Uterus (tissue), 4 donors: ENCODE data around the gene EXO5. TPM values are rescaled to one million over a fixed set of nuclear protein-coding genes. Genes with fewer than 3 reads are reported as not detected.
A peak's percentile ranks its signal among the peaks of the same experiment; 100 is the strongest.
"Not testable (repeated sequence)": the region's sequence is repeated elsewhere in the genome, so short reads cannot be mapped to it uniquely, and the experiment has no call there.

ENCODE experiments used
- DNase-seq, 2 donors: peaks; one replicate each; pipeline ENCODE4 v3.0.0-alpha.2; 2019 to 2020
- H3K27ac ChIP-seq, 2 donors: fragments of 200-600 bp; sonication (generic); 1 replicate in 1 of 2; 2 replicates in 1 of 2; pipeline ENCODE4 v1.5.1; 2016 to 2018
- H3K27me3 ChIP-seq, 2 donors: fragments of 200-600 bp; sonication (generic); one replicate each; pipeline ENCODE4 v1.5.1; 2018 to 2019; ENCODE audit warnings: control low read depth in 1 of 2
- H3K36me3 ChIP-seq, 2 donors: fragments of 200-600 bp; sonication (generic); one replicate each; pipeline ENCODE4 v1.5.1; 2019; ENCODE audit warnings: control low read depth in 1 of 2
- H3K4me1 ChIP-seq, 2 donors: fragments of 200-600 bp; sonication (generic); one replicate each; pipeline ENCODE4 v1.5.1; 2018 to 2019; ENCODE audit warnings: control low read depth in 1 of 2
- H3K4me3 ChIP-seq, 2 donors: fragments of 200-600 bp; sonication (generic); 1 replicate in 1 of 2; 2 replicates in 1 of 2; pipeline ENCODE4 v1.5.1; 2018 to 2019; ENCODE audit warnings: mild to moderate bottlenecking in 1 of 2
- H3K9me3 ChIP-seq, 2 donors: fragments of 200-600 bp; sonication (generic); one replicate each; pipeline ENCODE4 v1.5.1; 2019; ENCODE audit warnings: control low read depth in 1 of 2
- POLR2A ChIP-seq, 2 donors: fragments of 450-650 bp; IDR thresholded peaks; one replicate each; pipeline ENCODE4 v1.6.1; 2016; ENCODE audit warnings: antibody characterized with exemption in 2 of 2, mild to moderate bottlenecking in 1 of 2, moderate library complexity in 1 of 2
- intact Hi-C: fragments of 100-400 bp; cut with DNase I; formaldehyde crosslinking; loops from one replicate; pipeline ENCODE4 v1.15.1; 2023; ENCODE audit warnings: low total_unique reads
- total RNA-seq, 4 donors: library from RNA; depleted of rRNA in 3 of 4; stranded (reverse); fragments of >200 nt in 3 of 4; gene quantifications; one replicate each; pipeline versions ENCODE4 v1.1.0 to v1.2.4, GENCODE V29; 2014 to 2023
- TF ChIP-seq, protein P1 (sequence below), 4 experiments: fragments of 200-600 bp in 2 of 4; fragments of 450-650 bp in 2 of 4; sonication (generic) in 2 of 4; IDR thresholded peaks; one replicate each; pipeline ENCODE4 v1.5.1; 2016 to 2019; ENCODE audit warnings: antibody characterized with exemption in 4 of 4, mild to moderate bottlenecking in 2 of 4, moderate library complexity in 1 of 4
- donor health status: DM: yes; HTN: yes; CAD: no.

Gene EXO5
- total RNA-seq, 4 donors from 2014 or later: 5.3 to 22.6 (median 8.2) TPM

- no peak for TF ChIP-seq POLR2A (IDR thresholded peaks at IDR 0.05)
- TF ChIP-seq, protein P1, sequence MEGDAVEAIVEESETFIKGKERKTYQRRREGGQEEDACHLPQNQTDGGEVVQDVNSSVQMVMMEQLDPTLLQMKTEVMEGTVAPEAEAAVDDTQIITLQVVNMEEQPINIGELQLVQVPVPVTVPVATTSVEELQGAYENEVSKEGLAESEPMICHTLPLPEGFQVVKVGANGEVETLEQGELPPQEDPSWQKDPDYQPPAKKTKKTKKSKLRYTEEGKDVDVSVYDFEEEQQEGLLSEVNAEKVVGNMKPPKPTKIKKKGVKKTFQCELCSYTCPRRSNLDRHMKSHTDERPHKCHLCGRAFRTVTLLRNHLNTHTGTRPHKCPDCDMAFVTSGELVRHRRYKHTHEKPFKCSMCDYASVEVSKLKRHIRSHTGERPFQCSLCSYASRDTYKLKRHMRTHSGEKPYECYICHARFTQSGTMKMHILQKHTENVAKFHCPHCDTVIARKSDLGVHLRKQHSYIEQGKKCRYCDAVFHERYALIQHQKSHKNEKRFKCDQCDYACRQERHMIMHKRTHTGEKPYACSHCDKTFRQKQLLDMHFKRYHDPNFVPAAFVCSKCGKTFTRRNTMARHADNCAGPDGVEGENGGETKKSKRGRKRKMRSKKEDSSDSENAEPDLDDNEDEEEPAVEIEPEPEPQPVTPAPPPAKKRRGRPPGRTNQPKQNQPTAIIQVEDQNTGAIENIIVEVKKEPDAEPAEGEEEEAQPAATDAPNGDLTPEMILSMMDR (IDR thresholded peaks at IDR 0.05): no peak
- Histone ChIP-seq H3K27me3 (no peaks in the 10 kb centered on the region), H3K9me3 (peaks cover 0 to 48% of the 10 kb centered on the region in 2 donors), H3K27ac (no peak overlapping the region), H3K4me3 (no peak overlapping the region), H3K36me3 (peaks cover 0 to 3% of the 10 kb centered on the region in 2 donors), H3K4me1 (no peaks in the 10 kb centered on the region)
- intact Hi-C loops: no loop called here
- DNase-seq: no peak
Measured at GRCh38 chr1:40495315-40495903, 13.2 kb upstream of the EXO5 start.

- H3K4me3 ChIP-seq, H3K27me3 ChIP-seq, DNase-seq, H3K4me1 ChIP-seq, H3K27ac ChIP-seq, H3K36me3 ChIP-seq, intact Hi-C loops: not testable (repeated sequence)
- peaks cover 0 to 19% of the 10 kb centered on the region in 2 donors for H3K9me3 ChIP-seq
Measured at GRCh38 chr1:40502651-40503050, 5.9 kb upstream of the EXO5 start.

GRCh38 chr1:40507973-40508372 is 594 bp upstream of the EXO5 start:
- Histone ChIP-seq H3K9me3 (peaks cover 0 to 7% of the 10 kb centered on the region in 2 donors), H3K27ac (peak overlapping the region; percentile 72 to 75), H3K27me3 (no peaks in the 10 kb centered on the region), H3K4me1 (no peaks in the 10 kb centered on the region), H3K36me3 (no peaks in the 10 kb centered on the region), H3K4me3 (peak overlapping the region; percentile 53 to 74)
- TF ChIP-seq, protein P1 (IDR thresholded peaks at IDR 0.05): no peak
- intact Hi-C loops: no loop called here
- no peak for DNase-seq

GRCh38 chr1:40519517-40519916 is 10.9 kb downstream of the EXO5 start:
- Histone ChIP-seq H3K4me3 (no peak overlapping the region), H3K4me1 (no peaks in the 10 kb centered on the region), H3K9me3 (peaks cover 0 to 9% of the 10 kb centered on the region in 2 donors), H3K27me3 (no peaks in the 10 kb centered on the region), H3K36me3 (no peaks in the 10 kb centered on the region), H3K27ac (no peak overlapping the region)
- intact Hi-C loops: no loop called here
- no peak for TF ChIP-seq POLR2A (IDR thresholded peaks at IDR 0.05)
- TF ChIP-seq, protein P1 (IDR thresholded peaks at IDR 0.05): no peak
- DNase-seq: no peak

- no peak for DNase-seq
- Histone ChIP-seq H3K4me1 (peaks cover 0 to 6% of the 10 kb centered on the region in 2 donors), H3K4me3 (peak overlapping the region; percentile 47 to 72), H3K9me3 (no peaks in the 10 kb centered on the region), H3K27me3 (no peaks in the 10 kb centered on the region), H3K27ac (peak overlapping the region; percentile 76 to 85), H3K36me3 (no peaks in the 10 kb centered on the region)
- TF ChIP-seq, protein P1 (IDR thresholded peaks at IDR 0.05): no peak
- TF ChIP-seq POLR2A (IDR thresholded peaks at IDR 0.05): no peak
- intact Hi-C loops: no loop called here
Measured at GRCh38 chr1:40530735-40531380, 22.3 kb downstream of the EXO5 start.
